ENCODE measurements around the gene NABP1.

DNA sequence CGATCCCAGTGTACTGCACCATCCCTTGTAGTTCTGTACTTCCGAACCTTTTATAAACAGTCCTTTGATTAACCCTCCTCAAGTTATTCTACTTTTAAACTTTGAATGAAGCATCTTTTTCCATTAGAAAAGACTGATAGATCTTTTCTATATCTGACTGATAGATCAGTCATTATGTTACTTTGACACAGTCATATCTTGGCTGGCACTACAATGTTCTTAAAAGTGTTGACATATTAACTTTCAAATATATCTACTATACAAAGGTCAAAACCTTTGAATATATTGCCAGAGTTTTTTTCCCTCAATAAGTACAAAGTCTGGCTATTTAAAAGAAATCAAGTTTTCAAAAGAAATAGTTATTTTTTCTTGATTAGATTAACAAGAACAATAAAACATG is 35.4 kb upstream of the NABP1 start:
- TF ChIP-seq, protein P1, sequence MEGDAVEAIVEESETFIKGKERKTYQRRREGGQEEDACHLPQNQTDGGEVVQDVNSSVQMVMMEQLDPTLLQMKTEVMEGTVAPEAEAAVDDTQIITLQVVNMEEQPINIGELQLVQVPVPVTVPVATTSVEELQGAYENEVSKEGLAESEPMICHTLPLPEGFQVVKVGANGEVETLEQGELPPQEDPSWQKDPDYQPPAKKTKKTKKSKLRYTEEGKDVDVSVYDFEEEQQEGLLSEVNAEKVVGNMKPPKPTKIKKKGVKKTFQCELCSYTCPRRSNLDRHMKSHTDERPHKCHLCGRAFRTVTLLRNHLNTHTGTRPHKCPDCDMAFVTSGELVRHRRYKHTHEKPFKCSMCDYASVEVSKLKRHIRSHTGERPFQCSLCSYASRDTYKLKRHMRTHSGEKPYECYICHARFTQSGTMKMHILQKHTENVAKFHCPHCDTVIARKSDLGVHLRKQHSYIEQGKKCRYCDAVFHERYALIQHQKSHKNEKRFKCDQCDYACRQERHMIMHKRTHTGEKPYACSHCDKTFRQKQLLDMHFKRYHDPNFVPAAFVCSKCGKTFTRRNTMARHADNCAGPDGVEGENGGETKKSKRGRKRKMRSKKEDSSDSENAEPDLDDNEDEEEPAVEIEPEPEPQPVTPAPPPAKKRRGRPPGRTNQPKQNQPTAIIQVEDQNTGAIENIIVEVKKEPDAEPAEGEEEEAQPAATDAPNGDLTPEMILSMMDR (IDR thresholded peaks at IDR 0.05; ENCODE audit: low read depth, low read length), result no peak
- TF ChIP-seq POLR2A (IDR thresholded peaks at IDR 0.05; ENCODE audit: extremely low read depth, insufficient read length) (no peak), MAX (IDR thresholded peaks at IDR 0.05; ENCODE audit: low read depth, low read length) (no peak), MYC (IDR thresholded peaks at IDR 0.05; ENCODE audit: low read depth, low read length) (no peak)

Data from NB4 (cell line).